Endothelial cell of umbilical vein (primary cell): ENCODE data around the gene MIA3. TPM values are rescaled to one million over a fixed set of nuclear protein-coding genes. Genes with fewer than 3 reads are reported as not detected.

ENCODE experiments used
- BruUV-seq: library from RNA; stranded (reverse); fragments of 400-500 nt; replicated peaks from 2 replicates; lab custom pipeline; 2021; lab: Mats Ljungman, UMichigan
- CTCF ChIA-PET: fragments of 300-600, 350-600 bp; sonication (Branson Sonifier 250); formaldehyde crosslinking; loops from one replicate; lab custom pipeline; 2021; ENCODE audit warnings: antibody characterized with exemption, inconsistent platforms; lab: Charles Lee
- POLR2A ChIA-PET: fragments of 300-600, 350-600 bp; sonication (Branson Sonifier 250); formaldehyde crosslinking; loops from one replicate; lab custom pipeline; 2021; ENCODE audit warnings: antibody characterized with exemption, inconsistent platforms; lab: Charles Lee
- DNase-seq: peaks from one replicate; pipeline ENCODE4 v3.0.0-alpha.2; 2011; ENCODE audit warnings: low read depth, low spot score
- FAIRE-seq: peaks from 2 replicates; lab custom pipeline; 2011; peaks lifted over from hg19 to GRCh38; lab: Jason Lieb, UNC
- H2AFZ ChIP-seq: 2 replicates; pipeline ENCODE4 v1.6.0; 2012; ENCODE audit warnings: low read depth, low read length, control low read depth, inconsistent platforms
- H3K27ac ChIP-seq: 2 replicates; pipeline ENCODE4 v1.5.1; 2011; ENCODE audit warnings: low read depth, mild to moderate bottlenecking, control low read depth, low read length, moderate library complexity; ENCODE audit not compliant: insufficient read depth
- H3K27me3 ChIP-seq, 2 experiments: 2 replicates each; pipeline versions ENCODE4 v1.6.0 to v1.6.1; 2011; ENCODE audit warnings: low read length in 2 of 2, mixed read lengths in 1 of 2; ENCODE audit not compliant: control insufficient read depth in 2 of 2, insufficient read depth in 2 of 2
- H3K36me3 ChIP-seq, 2 experiments: 2 replicates in 1 of 2; 3 replicates in 1 of 2; pipeline ENCODE4 v1.5.1; 2011; ENCODE audit warnings: low read length in 2 of 2, mild to moderate bottlenecking in 1 of 2, moderate library complexity in 1 of 2; ENCODE audit not compliant: control insufficient read depth in 2 of 2, insufficient read depth in 2 of 2; ENCODE audit errors: extremely low read depth in 1 of 2
- H3K4me1 ChIP-seq: 3 replicates; pipeline ENCODE4 v1.5.1; 2011; ENCODE audit warnings: mild to moderate bottlenecking, low read length; ENCODE audit not compliant: control insufficient read depth, insufficient read depth; ENCODE audit errors: extremely low read depth
- H3K4me2 ChIP-seq: 2 replicates; pipeline ENCODE4 v1.6.1; 2011; ENCODE audit warnings: low read length, control low read depth, mixed read lengths; ENCODE audit not compliant: insufficient read depth
- H3K4me3 ChIP-seq, 3 experiments: fragments of 200-600 bp in 1 of 3; sonication (generic), shearing (Covaris generic) in 1 of 3; replicated peaks in 1 of 3; 2 replicates each; pipeline ENCODE4 v1.5.1; 2011 to 2016; ENCODE audit warnings: control low read depth in 3 of 3, low read length in 3 of 3, mild to moderate bottlenecking in 2 of 3, inconsistent platforms in 1 of 3, low read depth in 1 of 3, moderate library complexity in 1 of 3; ENCODE audit not compliant: insufficient read depth in 1 of 3
- H3K79me2 ChIP-seq: 2 replicates; pipeline ENCODE4 v1.6.0; 2012; ENCODE audit warnings: low read length, inconsistent platforms; ENCODE audit not compliant: control insufficient read depth, insufficient read depth
- H3K9ac ChIP-seq: replicated peaks from 2 replicates; pipeline ENCODE3; 2011; ENCODE audit warnings: low read length, control low read depth; ENCODE audit not compliant: insufficient read depth; ENCODE audit errors: extremely low read depth
- H3K9me1 ChIP-seq: replicated peaks from 3 replicates; pipeline ENCODE4 v1.6.0; 2011; ENCODE audit warnings: mild to moderate bottlenecking, low read length; ENCODE audit not compliant: control insufficient read depth, insufficient read depth; ENCODE audit errors: extremely low read depth
- H3K9me3 ChIP-seq: replicated peaks from 2 replicates; pipeline ENCODE4 v1.5.1; 2012; ENCODE audit warnings: low read length, inconsistent platforms; ENCODE audit not compliant: control insufficient read depth, insufficient read depth
- H4K20me1 ChIP-seq: replicated peaks from 2 replicates; pipeline ENCODE3; 2011; ENCODE audit warnings: mild to moderate bottlenecking, low read length; ENCODE audit not compliant: control insufficient read depth, insufficient read depth; ENCODE audit errors: extremely low read depth
- CTCF ChIP-seq, 2 donors: IDR thresholded peaks; 1 replicate in 1 of 2; 2 replicates in 1 of 2; pipeline ENCODE4 v1.5.1; 2011; ENCODE audit warnings: low read length in 2 of 2, mild to moderate bottlenecking in 2 of 2, moderate library complexity in 2 of 2, control low read depth in 1 of 2, inconsistent platforms in 1 of 2, low read depth in 1 of 2; ENCODE audit not compliant: insufficient read depth in 1 of 2; ENCODE audit errors: extremely low read depth in 1 of 2
- EZH2 ChIP-seq: IDR thresholded peaks from 2 replicates; pipeline ENCODE4 v1.6.1; 2012; ENCODE audit warnings: borderline replicate concordance, low read depth, mild to moderate bottlenecking, moderate library complexity, low read length, inconsistent platforms; ENCODE audit not compliant: severe bottlenecking
- FOS ChIP-seq: IDR thresholded peaks from 2 replicates; pipeline ENCODE4 v1.6.1; 2011; ENCODE audit warnings: mild to moderate bottlenecking, low read length, moderate library complexity, borderline replicate concordance; ENCODE audit not compliant: insufficient read depth
- GATA2 ChIP-seq: IDR thresholded peaks from 2 replicates; pipeline ENCODE4 v1.7.0; 2011; ENCODE audit warnings: low read depth, mild to moderate bottlenecking, moderate library complexity, mixed read lengths, low read length; ENCODE audit not compliant: insufficient read length, insufficient read depth
- JUN ChIP-seq: IDR thresholded peaks from 2 replicates; pipeline ENCODE4 v1.6.1; 2011; ENCODE audit warnings: borderline replicate concordance, low read depth; ENCODE audit not compliant: insufficient read length, insufficient read depth
- MYC ChIP-seq: IDR thresholded peaks from one replicate; pipeline ENCODE4 v1.6.1; 2011; ENCODE audit warnings: mild to moderate bottlenecking, low read depth, low read length
- POLR2A ChIP-seq: IDR thresholded peaks from 2 replicates; pipeline ENCODE4 v1.6.1; 2012; ENCODE audit warnings: low read depth, mild to moderate bottlenecking, control low read depth, low read length
- POLR2AphosphoS5 ChIP-seq: IDR thresholded peaks from 2 replicates; pipeline ENCODE4 v1.6.1; 2012; ENCODE audit warnings: low read depth, mild to moderate bottlenecking, control low read depth, low read length, moderate library complexity; ENCODE audit not compliant: insufficient read depth
- dilution Hi-C: fragments of 300-500 bp; cut with MboI; formaldehyde crosslinking; loops from one replicate; pipeline ENCODE4 v1.15.0; 2019; ENCODE audit warnings: low sequenced_read_pairs; ENCODE audit not compliant: extremely low pct_ligation_motif_present
- intact Hi-C: fragments of 100-400 bp; cut with micrococcal nuclease; formaldehyde crosslinking; loops from one replicate; pipeline ENCODE4 v1.10.0; 2022
- polyA plus RNA-seq, 4 experiments: library from polyadenylated mRNA; depleted of rRNA in 3 of 4; stranded (reverse) in 3 of 4; unstranded in 1 of 4; fragments of >200 nt; gene quantifications; 2 replicates each; pipeline versions ENCODE4 v1.2.1 to v1.2.3, GENCODE V29; 2011 to 2012; ENCODE audit warnings: missing spikeins in 1 of 4
- total RNA-seq: library from RNA; stranded (reverse); gene quantifications from 2 replicates; pipeline ENCODE4 v1.2.3, GENCODE V29; 2021
- TF ChIP-seq, protein P1 (sequence below): IDR thresholded peaks from 2 replicates; pipeline ENCODE4 v1.6.1; 2011; ENCODE audit not compliant: insufficient read depth, insufficient read length

MIA3 gene
- total and polyA plus RNA-seq, 2 donors (not counting 3 experiments of a cell fraction or from before 2014, with no cell fraction given), result 63.7 to 108 TPM

DNA sequence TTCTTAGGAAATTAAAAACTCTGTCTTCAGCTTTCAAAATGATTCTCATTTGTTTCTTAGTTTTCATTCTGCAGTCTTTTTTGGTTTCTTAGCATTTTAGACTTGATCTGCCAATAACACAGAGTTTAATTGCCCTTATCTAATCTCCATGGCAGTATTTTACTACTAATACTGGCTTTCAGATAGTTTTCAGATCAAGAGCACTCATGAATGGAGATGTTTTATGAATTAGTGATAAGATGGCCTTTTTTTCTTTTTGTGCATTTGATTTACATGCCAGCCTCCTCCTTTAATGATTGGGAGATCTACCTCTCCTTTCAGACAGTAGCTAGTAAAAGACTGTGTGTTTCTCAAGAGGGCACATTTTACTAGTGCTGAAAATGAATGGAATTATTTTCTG lies 5.6 kb downstream of the MIA3 start:
- Histone ChIP-seq H3K4me2 (no peak overlapping the region), H3K4me3 (no peak overlapping the region), H3K27ac (no peak overlapping the region), H3K9me3 (no peaks in the 10 kb centered on the region), H3K36me3 (peaks cover 2 to 4% of the 10 kb centered on the region in 2 experiments), H4K20me1 (no peaks in the 10 kb centered on the region), H3K9ac (no peak overlapping the region), H3K27me3 (no peaks in the 10 kb centered on the region), H3K4me1 (peaks cover 7% of the 10 kb centered on the region), H3K79me2 (peaks cover 4% of the 10 kb centered on the region), H3K9me1 (no peaks in the 10 kb centered on the region), H2AFZ (no peak overlapping the region)
- TF ChIP-seq FOS, result no peak
- TF ChIP-seq, protein P1, sequence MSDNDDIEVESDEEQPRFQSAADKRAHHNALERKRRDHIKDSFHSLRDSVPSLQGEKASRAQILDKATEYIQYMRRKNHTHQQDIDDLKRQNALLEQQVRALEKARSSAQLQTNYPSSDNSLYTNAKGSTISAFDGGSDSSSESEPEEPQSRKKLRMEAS, result no peak
- no peak for TF ChIP-seq POLR2AphosphoS5
- TF ChIP-seq JUN, result no peak
- TF ChIP-seq MYC, result no peak
- no peak for TF ChIP-seq EZH2
- no peak for TF ChIP-seq GATA2
- TF ChIP-seq CTCF (IDR thresholded peaks at IDR 0.05; ENCODE audit: extremely low read depth in 1 of 2, insufficient read depth in 1 of 2, low read depth in 1 of 2, low read length in 2 of 2), result no peak
- no peak for TF ChIP-seq POLR2A
- ChIA-PET POLR2A (no interaction called here), CTCF (interaction anchor here (3.0 kb wide), 1 partner anchor 11 kb away, joined by 16 read pairs; no protein-coding TSS in a partner anchor)
- no TSS peak for BruUV-seq
- no peak for DNase-seq
- FAIRE-seq, result no peak
- dilution Hi-C loops, result no loop called here
- intact Hi-C loops, result no loop called here
